DMS114 treated with DMSO at 0.1 percent for 48 hours (cell line): ENCODE data around the gene PIGU.
"Not testable (repeated sequence)": the region's sequence is repeated elsewhere in the genome, so short reads cannot be mapped to it uniquely, and the experiment has no call there.

ENCODE experiments used
- DNase-seq: peaks from one replicate; lab custom pipeline; 2025; ENCODE audit not compliant: unreplicated experiment; lab: John Stamatoyannopoulos, UW

The PIGU gene

DNA sequence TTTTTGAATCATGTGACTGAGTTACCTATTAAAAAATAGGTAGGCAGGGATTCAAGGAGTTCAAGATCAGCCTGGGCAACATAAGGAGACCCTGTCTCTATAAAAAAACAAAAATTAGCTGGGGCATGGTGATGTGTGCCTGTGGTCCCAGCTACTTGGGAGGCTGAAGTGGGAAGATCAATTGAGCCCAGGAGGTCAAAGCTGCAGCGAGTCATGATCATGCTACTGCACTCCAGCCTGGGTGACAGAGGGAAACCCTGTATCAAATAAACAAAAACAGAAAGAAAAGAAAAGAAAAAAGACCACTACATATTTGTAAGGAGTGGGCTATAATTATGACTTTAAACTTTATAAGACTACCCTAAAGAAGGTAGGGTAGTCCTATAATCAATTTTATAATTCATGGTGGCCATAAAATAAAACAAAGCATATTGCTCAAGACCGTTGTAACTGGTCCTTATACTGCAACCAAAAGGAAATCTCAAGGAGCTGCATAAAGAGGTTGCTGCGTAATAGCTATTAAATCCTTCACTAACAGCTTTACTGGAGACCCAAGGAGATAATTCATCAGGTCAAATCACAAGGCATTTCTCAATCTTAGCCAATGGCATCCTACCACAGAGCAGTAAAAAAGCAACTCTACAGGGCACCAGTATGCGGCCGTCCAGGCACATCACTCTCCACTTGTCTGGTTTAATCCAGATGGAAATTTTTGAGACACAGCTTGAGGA lies 13.5 kb downstream of the PIGU start:
- no peak for DNase-seq

DNA sequence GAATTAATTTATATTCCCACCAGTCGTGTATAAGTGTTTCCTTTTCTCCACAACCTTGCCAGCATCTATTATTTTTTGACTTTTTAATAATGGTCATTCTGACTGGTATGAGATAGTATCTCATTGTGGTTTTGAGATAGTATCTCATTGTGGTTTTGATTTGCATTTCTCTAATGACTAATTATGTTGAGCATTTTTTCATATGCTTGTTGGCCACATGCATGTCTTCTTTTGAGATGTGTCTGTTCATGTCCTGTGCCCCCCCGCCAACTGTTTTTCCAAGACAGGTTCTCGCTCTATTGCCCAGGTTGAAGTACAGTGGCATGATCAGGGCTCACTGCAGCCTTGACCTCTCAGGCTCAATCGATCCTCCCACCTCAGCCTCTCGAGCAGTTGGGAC lies 15.1 kb downstream of the PIGU start:
- DNase-seq = not testable (repeated sequence)

DNA sequence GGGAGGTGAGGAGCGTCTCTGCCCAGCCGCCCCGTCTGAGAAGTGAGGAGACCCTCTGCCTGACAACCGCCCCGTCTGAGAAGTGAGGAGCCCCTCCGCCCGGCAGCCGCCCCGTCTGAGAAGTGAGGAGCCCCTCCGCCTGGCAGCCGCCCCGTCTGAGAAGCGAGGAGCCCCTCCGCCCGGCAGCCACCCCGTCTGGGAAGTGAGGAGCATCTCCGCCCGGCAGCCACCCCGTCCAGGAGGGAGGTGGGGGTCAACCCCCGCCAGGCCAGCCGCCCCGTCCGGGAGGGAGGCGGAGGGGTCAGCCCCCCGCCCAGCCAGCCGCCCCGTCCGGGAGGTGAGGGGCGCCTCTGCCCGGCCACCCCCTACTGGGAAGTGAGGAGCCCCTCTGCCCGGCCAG lies 18.2 kb downstream of the PIGU start:
- not testable (repeated sequence) for DNase-seq

- DNase-seq = no peak
These were observed 22.6 kb downstream of the PIGU start for GRCh38 chr20:34654207-34654744.

GRCh38 chr20:34651200-34651599 lies 25.7 kb downstream of the PIGU start:
- no peak for DNase-seq

DNA sequence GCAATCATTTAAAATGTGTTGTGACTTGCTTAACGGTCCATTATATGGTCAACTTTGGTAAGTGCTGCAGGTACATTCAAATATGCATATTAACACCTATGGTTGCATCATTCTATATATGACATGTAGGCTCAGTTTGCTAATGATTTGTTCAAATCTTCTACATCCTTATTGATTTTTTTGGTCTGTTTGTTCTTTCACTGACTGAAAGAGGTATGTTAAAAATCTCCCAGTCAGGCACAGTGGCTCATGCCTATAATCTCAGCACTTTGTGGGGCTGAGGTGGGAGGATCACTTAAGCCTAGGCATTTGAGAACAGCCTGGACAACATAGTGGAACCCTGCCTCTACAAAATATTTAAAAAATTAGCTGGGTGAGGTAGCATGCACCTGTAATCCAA lies 29.2 kb downstream of the PIGU start:
- DNase-seq = no peak

- DNase-seq = no peak
These were observed 31.9 kb downstream of the PIGU start for GRCh38 chr20:34644951-34645350.

GRCh38 chr20:34644345-34644744 lies 32.5 kb downstream of the PIGU start:
- no peak for DNase-seq

DNA sequence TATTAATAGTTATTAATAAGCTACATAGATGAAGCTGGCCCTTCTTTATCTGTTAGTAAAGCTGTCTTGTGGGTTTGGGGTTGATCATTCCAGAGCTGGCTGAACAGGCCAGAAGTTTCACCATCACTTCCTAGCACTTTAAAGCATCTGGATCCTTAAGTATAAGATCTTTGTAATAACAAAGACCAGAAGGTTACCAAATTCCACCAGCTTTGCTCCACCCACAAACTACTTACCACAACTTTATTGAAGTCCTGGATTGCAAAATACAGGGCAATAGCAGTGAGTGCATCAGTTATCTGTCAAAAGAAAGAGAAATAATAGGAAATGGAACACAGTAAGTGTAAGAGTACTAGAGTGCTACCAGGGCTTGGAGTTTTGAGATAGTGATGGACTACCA lies 33.0 kb downstream of the PIGU start:
- no peak for DNase-seq

GRCh38 chr20:34642009-34642408 lies 34.9 kb downstream of the PIGU start:
- no peak for DNase-seq

- DNase-seq = no peak
These were observed 37.1 kb downstream of the PIGU start for GRCh38 chr20:34639755-34640222.

DNA sequence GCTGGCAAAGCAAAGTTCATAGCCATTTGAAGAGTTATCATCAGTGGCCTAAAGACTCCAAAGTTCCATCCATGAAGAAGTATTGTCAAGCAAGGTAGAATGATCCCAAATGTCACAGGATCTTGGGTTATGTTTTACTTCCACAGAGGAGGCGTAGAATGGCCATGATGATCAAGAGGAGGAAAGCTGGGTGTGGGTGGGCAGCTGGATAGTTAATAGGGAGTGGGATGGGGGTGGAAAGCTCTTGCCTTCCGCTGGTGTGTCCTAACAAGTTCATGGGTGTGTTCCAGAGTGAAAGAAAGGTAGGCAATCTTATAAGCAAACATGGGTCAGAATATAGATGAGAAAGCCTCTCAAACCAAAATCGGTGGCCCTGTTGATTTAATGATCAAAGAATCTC lies 38.4 kb downstream of the PIGU start:
- DNase-seq = no peak

DNA sequence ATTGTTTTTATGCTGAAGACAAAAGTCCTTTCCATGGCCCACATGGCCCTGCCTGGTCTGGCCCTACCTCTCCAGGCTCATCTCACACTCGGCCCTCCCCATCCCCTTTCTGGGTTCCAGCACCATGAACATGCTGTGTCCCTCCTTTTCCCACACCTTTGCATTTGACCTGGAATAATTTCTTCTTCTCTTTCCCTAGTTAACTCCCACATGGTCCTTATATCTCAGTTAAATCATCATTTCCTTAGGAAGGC lies 38.9 kb downstream of the PIGU start:
- DNase-seq = no peak

- no peak for DNase-seq
These were observed 39.5 kb downstream of the PIGU start for GRCh38 chr20:34637245-34638038.

DNA sequence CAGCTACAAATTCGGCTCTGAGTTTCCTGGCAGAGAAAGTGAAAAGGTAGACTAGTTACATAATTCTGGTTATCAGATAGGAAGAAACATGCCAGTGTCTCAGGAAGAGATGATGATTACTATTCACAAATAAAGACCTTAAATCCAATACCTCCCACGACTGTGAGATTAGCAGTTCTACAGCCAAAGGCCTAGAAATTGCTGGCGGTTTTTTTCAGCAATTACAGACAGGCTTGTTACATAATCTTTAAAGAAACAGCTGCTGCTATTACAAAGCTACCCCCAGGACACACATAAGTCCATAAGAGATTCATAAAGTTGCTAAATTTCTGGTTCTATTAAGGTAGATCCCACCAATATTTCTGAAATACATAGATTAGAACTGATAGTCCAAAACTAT lies 40.2 kb downstream of the PIGU start:
- DNase-seq = no peak

- no peak for DNase-seq
These were observed 42.5 kb downstream of the PIGU start for GRCh38 chr20:34634392-34634791.

- no peak for DNase-seq
These were observed 43.9 kb downstream of the PIGU start for GRCh38 chr20:34632870-34633452.

DNA sequence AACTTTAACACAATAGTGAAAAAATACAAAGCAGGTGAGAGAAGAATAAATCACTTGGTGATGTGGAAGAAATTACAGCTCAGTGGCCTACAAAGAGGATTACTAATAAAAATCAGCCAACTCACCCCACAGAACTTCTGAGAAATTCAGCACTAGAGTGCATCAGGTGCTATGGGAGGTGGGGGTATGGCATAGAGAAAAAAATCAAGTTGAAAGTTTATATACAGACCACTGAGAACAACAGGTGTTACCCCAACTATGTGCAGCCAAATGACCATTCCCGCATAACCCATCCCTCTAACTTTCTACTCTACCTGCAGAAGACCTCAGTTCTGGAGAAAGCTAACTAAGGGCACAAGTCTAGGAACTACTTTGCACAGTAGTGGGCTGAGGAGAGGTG lies 47.0 kb downstream of the PIGU start:
- no peak for DNase-seq

DNA sequence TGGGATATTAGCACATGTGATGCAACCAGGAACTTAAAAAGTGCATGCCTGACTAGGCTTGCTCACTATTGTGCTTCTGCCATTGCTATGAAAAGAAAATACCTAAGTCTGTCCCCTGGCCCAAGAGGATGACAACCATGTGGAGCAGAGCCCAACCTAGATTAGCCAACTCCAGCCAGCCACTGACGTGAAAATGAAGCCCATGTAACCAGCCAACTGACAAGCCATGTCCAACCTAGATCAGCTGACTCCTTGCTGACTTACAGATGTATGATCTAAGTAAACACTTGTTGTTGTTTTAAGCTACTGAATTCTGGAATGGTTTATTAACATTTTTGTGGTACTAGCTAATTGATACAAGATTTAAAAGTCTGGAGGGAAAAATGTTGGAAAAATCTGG lies 47.5 kb downstream of the PIGU start:
- no peak for DNase-seq

DNA sequence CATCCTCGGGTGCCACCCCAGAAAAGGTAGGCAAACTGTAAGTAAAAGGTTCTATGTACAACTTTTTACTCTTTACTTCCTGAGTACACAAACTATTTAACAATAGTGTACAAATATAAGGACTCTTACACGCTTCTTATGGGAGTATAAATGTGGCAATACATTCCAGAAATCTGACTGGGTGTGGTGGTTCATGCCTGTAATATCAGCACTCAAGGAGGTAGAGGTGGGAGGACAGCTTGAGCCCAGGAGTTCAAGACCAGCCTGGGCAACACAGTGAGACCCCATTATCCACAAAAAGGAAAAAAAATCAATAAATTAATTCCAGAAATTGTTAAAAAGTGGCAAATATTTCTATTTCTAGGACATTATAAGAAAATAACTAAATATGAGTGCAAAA lies 48.9 kb downstream of the PIGU start:
- no peak for DNase-seq

GRCh38 chr20:34627458-34627857 lies 49.4 kb downstream of the PIGU start:
- no peak for DNase-seq

GRCh38 chr20:34626992-34627391 lies 49.9 kb downstream of the PIGU start:
- no peak for DNase-seq
